Astrocyte (in vitro differentiated cells and primary cell): ENCODE results near the gene PCCA. TPM values are rescaled to one million over a fixed set of nuclear protein-coding genes. Genes with fewer than 3 reads are reported as not detected.

Source experiments
- DNase-seq: peaks from one replicate; pipeline ENCODE4 v3.0.0-alpha.2; 2010; ENCODE audit warnings: low read depth
- FAIRE-seq: peaks from 2 replicates; lab custom pipeline; 2011; peaks lifted over from hg19 to GRCh38; lab: Jason Lieb, UNC
- H2AFZ ChIP-seq: 2 replicates; pipeline ENCODE4 v1.6.0; 2012; ENCODE audit warnings: low read depth, low read length, inconsistent platforms
- H3K27ac ChIP-seq: 2 replicates; pipeline ENCODE4 v1.5.1; 2011; ENCODE audit warnings: low read depth, low read length, inconsistent platforms
- H3K27me3 ChIP-seq: 2 replicates; pipeline ENCODE4 v1.6.0; 2011; ENCODE audit warnings: low read length, inconsistent platforms; ENCODE audit not compliant: insufficient read depth
- H3K36me3 ChIP-seq: 2 replicates; pipeline ENCODE4 v1.5.1; 2011; ENCODE audit warnings: low read length, inconsistent platforms; ENCODE audit not compliant: insufficient read depth
- H3K4me1 ChIP-seq: 2 replicates; pipeline ENCODE4 v1.5.1; 2011; ENCODE audit warnings: low read length, inconsistent platforms; ENCODE audit not compliant: insufficient read depth
- H3K4me2 ChIP-seq: 2 replicates; pipeline ENCODE4 v1.6.0; 2012; ENCODE audit warnings: low read length, inconsistent platforms
- H3K4me3 ChIP-seq: 2 replicates; pipeline ENCODE4 v1.5.1; 2011; ENCODE audit warnings: low read depth, mild to moderate bottlenecking, low read length, inconsistent platforms; ENCODE audit not compliant: insufficient read depth
- H3K79me2 ChIP-seq: 2 replicates; pipeline ENCODE4 v1.6.0; 2012; ENCODE audit warnings: mild to moderate bottlenecking, low read length, inconsistent platforms; ENCODE audit not compliant: insufficient read depth
- H3K9ac ChIP-seq: 2 replicates; pipeline ENCODE4 v1.6.0; 2012; ENCODE audit warnings: mild to moderate bottlenecking, low read length, inconsistent platforms
- H3K9me3 ChIP-seq: 2 replicates; pipeline ENCODE4 v1.5.1; 2012; ENCODE audit warnings: low read depth, mild to moderate bottlenecking, low read length, inconsistent platforms; ENCODE audit not compliant: insufficient read depth
- H4K20me1 ChIP-seq: 2 replicates; pipeline ENCODE4 v1.6.0; 2012; ENCODE audit warnings: low read length, inconsistent platforms; ENCODE audit not compliant: insufficient read depth
- H3K27ac Mint-ChIP-seq: one replicate; pipeline ENCODE4 v1.8.0; 2021; ENCODE audit warnings: mild to moderate bottlenecking, mixed read lengths; ENCODE audit not compliant: unreplicated experiment
- H3K27me3 Mint-ChIP-seq: one replicate; pipeline ENCODE4 v1.8.0; 2021; ENCODE audit warnings: low read depth, mixed read lengths; ENCODE audit not compliant: unreplicated experiment
- H3K36me3 Mint-ChIP-seq: one replicate; pipeline ENCODE4 v1.8.0; 2021; ENCODE audit warnings: low read depth, mixed read lengths; ENCODE audit not compliant: unreplicated experiment
- H3K4me1 Mint-ChIP-seq: one replicate; pipeline ENCODE4 v1.8.0; 2021; ENCODE audit warnings: low read depth, mixed read lengths; ENCODE audit not compliant: unreplicated experiment
- H3K4me3 Mint-ChIP-seq: one replicate; pipeline ENCODE4 v1.8.0; 2021; ENCODE audit warnings: mild to moderate bottlenecking, moderate library complexity, mixed read lengths; ENCODE audit not compliant: unreplicated experiment
- H3K9me3 Mint-ChIP-seq: one replicate; pipeline ENCODE4 v1.8.0; 2021; ENCODE audit warnings: mild to moderate bottlenecking, mixed read lengths; ENCODE audit not compliant: unreplicated experiment
- EZH2 ChIP-seq: IDR thresholded peaks from 2 replicates; pipeline ENCODE4 v1.6.1; 2012; ENCODE audit warnings: mild to moderate bottlenecking, low read length, inconsistent platforms; ENCODE audit not compliant: insufficient read depth
- total RNA-seq: library from RNA; stranded (reverse); gene quantifications from 2 replicates; pipeline ENCODE4 v1.2.1, GENCODE V29; 2021
- TF ChIP-seq, protein P1 (sequence below): IDR thresholded peaks from 2 replicates; pipeline ENCODE4 v1.5.1; 2011; ENCODE audit warnings: low read depth, mild to moderate bottlenecking, inconsistent platforms, low read length, moderate library complexity; ENCODE audit not compliant: insufficient read depth

Gene PCCA
- total RNA-seq, 1 donor from 2014 or later: 13.9 TPM

DNA sequence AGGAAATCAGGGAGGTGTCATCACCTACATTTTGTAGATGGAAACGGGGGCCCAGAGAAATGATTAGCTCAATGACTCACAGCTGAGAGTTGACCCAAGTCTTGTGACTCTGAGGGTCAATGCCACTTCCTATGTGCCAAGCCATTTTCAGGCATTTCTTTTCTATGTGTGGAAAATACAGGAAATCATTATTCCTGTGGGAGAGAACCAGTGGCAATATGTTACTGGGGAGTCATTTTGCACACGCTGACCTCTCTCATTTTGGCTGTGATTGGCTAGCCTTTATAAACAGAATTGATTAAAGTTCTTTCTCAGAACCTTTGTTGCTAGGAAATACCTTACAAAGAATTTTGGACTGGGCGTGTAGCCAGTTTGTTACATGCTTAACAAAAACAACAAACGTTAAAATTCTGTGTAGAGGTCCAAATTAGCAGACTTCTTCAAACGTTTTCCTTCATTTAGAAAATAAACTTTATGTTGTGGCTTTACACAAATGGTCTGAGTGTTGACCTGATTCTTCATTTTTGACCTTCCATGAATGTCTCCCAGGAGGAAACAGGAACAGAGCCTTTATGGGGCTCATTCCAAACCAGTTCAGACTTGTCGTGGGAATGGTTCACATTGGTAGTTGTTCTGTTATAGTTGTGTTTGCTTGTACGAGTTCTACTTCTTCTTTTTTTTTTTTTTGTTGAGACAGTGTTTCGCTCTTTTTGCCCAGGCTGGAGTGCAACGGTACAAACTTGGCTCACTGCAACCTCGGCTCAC lies 11.4 kb downstream of the PCCA start:
- no peaks in the 10 kb centered on the region for H3K36me3 ChIP-seq
- peaks cover 8% of the 10 kb centered on the region for H3K36me3 Mint-ChIP-seq
- peaks cover 18% of the 10 kb centered on the region for H3K4me1 Mint-ChIP-seq
- peak; percentile 91 for DNase-seq
- no peaks in the 10 kb centered on the region for H3K9me3 ChIP-seq
- no peaks in the 10 kb centered on the region for H3K27me3 ChIP-seq
- peaks cover 28% of the 10 kb centered on the region for H4K20me1 ChIP-seq
- H3K27me3 Mint-ChIP-seq: no peaks in the 10 kb centered on the region
- H3K4me1 ChIP-seq: peaks cover 12% of the 10 kb centered on the region
- H3K27ac ChIP-seq: peak overlapping the region; percentile 41
- TF ChIP-seq, protein P1, sequence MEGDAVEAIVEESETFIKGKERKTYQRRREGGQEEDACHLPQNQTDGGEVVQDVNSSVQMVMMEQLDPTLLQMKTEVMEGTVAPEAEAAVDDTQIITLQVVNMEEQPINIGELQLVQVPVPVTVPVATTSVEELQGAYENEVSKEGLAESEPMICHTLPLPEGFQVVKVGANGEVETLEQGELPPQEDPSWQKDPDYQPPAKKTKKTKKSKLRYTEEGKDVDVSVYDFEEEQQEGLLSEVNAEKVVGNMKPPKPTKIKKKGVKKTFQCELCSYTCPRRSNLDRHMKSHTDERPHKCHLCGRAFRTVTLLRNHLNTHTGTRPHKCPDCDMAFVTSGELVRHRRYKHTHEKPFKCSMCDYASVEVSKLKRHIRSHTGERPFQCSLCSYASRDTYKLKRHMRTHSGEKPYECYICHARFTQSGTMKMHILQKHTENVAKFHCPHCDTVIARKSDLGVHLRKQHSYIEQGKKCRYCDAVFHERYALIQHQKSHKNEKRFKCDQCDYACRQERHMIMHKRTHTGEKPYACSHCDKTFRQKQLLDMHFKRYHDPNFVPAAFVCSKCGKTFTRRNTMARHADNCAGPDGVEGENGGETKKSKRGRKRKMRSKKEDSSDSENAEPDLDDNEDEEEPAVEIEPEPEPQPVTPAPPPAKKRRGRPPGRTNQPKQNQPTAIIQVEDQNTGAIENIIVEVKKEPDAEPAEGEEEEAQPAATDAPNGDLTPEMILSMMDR: no peak
- no peak for TF ChIP-seq EZH2
- no peaks in the 10 kb centered on the region for H3K9me3 Mint-ChIP-seq
- H3K79me2 ChIP-seq: peaks cover 66% of the 10 kb centered on the region
- H3K4me2 ChIP-seq: peak overlapping the region; percentile 75
- H3K4me3 Mint-ChIP-seq: no peak overlapping the region
- H3K4me3 ChIP-seq: no peak overlapping the region
- H3K9ac ChIP-seq: peak overlapping the region; percentile 4
- H3K27ac Mint-ChIP-seq: no peak overlapping the region
- FAIRE-seq: peak; percentile 59
- H2AFZ ChIP-seq: no peak overlapping the region

DNA sequence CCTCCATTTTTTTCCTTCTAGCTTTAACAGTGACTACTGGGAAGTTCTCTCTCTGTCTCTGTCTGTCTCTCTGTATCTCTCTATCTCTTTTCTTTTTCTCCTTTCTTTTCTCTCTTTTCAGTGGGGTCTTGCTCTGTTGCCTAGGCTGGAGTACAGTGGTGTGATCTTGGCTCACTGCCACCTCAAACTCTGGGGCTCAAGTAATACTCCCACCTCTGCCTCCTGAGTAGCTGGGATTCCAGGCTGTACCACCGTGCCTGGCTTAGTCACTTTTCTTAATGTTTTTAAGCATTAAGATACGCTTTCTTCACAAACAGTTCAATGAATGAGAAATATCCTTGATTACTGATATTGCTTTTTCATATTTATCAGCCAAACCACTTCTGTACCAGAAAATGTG lies 13.1 kb downstream of the PCCA start:
- Histone ChIP-seq H3K27ac (no peak overlapping the region), H3K36me3 (no peaks in the 10 kb centered on the region), H2AFZ (no peak overlapping the region), H3K79me2 (peaks cover 49% of the 10 kb centered on the region), H3K4me2 (no peak overlapping the region), H3K4me1 (peaks cover 12% of the 10 kb centered on the region), H3K27me3 (no peaks in the 10 kb centered on the region), H3K9me3 (no peaks in the 10 kb centered on the region), H4K20me1 (peaks cover 19% of the 10 kb centered on the region), H3K4me3 (no peak overlapping the region), H3K9ac (no peak overlapping the region)
- DNase-seq (no peak), FAIRE-seq (no peak)
- Mint-ChIP-seq H3K4me1 (peaks cover 21% of the 10 kb centered on the region), H3K4me3 (no peak overlapping the region), H3K27me3 (no peaks in the 10 kb centered on the region), H3K36me3 (peaks cover 4% of the 10 kb centered on the region), H3K27ac (peak overlapping the region; percentile 42), H3K9me3 (no peaks in the 10 kb centered on the region)
- TF ChIP-seq EZH2: no peak
- TF ChIP-seq, protein P1: no peak

DNA sequence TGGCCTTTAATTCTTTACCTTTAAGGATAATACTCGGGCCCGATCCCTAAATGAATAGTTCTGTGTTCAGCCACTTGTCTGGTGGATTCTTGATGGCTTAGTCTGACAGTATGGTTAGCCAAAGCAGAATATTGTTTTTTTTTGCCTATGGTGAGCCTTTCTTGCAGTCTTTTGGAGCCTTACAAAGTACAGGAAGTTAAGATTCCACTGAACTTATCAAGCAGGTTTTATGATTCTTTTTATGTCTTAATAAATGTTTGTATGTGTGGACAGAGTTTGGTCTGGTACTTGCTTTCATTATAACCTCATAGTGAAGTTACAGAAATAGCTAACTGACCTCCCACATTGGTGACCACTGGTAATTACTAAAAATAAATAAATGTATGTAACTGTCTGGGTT lies 17.1 kb downstream of the PCCA start:
- Mint-ChIP-seq H3K4me1 (peaks cover 10% of the 10 kb centered on the region), H3K36me3 (peaks cover 4% of the 10 kb centered on the region), H3K27ac (peak overlapping the region; percentile 47), H3K4me3 (no peak overlapping the region), H3K27me3 (no peaks in the 10 kb centered on the region), H3K9me3 (no peaks in the 10 kb centered on the region)
- Histone ChIP-seq H3K4me3 (no peak overlapping the region), H3K36me3 (no peaks in the 10 kb centered on the region), H3K4me1 (no peaks in the 10 kb centered on the region), H2AFZ (no peak overlapping the region), H3K27me3 (no peaks in the 10 kb centered on the region), H4K20me1 (peaks cover 18% of the 10 kb centered on the region), H3K27ac (no peak overlapping the region), H3K79me2 (peaks cover 37% of the 10 kb centered on the region), H3K9ac (no peak overlapping the region), H3K4me2 (peak overlapping the region; percentile 34), H3K9me3 (no peaks in the 10 kb centered on the region)
- FAIRE-seq (no peak), DNase-seq (peak; percentile 29)
- TF ChIP-seq, protein P1: no peak
- TF ChIP-seq EZH2: no peak
